ENCODE results near the gene CCR6. TPM values are rescaled to one million over a fixed set of nuclear protein-coding genes. Genes with fewer than 3 reads are reported as not detected.

Gene CCR6
- total RNA-seq, 1 donor from 2014 or later: not detected

DNA sequence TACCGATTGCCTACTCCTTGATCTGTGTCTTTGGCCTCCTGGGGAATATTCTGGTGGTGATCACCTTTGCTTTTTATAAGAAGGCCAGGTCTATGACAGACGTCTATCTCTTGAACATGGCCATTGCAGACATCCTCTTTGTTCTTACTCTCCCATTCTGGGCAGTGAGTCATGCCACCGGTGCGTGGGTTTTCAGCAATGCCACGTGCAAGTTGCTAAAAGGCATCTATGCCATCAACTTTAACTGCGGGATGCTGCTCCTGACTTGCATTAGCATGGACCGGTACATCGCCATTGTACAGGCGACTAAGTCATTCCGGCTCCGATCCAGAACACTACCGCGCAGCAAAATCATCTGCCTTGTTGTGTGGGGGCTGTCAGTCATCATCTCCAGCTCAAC lies 13.5 kb downstream of the CCR6 start:
- Mint-ChIP-seq H3K9me3 (no peaks in the 10 kb centered on the region), H3K27ac (no peak overlapping the region)
- TF ChIP-seq, protein P1, sequence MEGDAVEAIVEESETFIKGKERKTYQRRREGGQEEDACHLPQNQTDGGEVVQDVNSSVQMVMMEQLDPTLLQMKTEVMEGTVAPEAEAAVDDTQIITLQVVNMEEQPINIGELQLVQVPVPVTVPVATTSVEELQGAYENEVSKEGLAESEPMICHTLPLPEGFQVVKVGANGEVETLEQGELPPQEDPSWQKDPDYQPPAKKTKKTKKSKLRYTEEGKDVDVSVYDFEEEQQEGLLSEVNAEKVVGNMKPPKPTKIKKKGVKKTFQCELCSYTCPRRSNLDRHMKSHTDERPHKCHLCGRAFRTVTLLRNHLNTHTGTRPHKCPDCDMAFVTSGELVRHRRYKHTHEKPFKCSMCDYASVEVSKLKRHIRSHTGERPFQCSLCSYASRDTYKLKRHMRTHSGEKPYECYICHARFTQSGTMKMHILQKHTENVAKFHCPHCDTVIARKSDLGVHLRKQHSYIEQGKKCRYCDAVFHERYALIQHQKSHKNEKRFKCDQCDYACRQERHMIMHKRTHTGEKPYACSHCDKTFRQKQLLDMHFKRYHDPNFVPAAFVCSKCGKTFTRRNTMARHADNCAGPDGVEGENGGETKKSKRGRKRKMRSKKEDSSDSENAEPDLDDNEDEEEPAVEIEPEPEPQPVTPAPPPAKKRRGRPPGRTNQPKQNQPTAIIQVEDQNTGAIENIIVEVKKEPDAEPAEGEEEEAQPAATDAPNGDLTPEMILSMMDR (conservative IDR thresholded peaks at IDR 0.05): no peak

DNA sequence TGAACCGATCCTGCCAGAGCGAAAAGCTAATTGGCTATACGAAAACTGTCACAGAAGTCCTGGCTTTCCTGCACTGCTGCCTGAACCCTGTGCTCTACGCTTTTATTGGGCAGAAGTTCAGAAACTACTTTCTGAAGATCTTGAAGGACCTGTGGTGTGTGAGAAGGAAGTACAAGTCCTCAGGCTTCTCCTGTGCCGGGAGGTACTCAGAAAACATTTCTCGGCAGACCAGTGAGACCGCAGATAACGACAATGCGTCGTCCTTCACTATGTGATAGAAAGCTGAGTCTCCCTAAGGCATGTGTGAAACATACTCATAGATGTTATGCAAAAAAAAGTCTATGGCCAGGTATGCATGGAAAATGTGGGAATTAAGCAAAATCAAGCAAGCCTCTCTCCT lies 14.2 kb downstream of the CCR6 start:
- Mint-ChIP-seq H3K4me1 (ENCODE audit: unreplicated experiment) (peaks cover 24% of the 10 kb centered on the region), H3K4me3 (no peak overlapping the region), H3K9me3 (no peaks in the 10 kb centered on the region), H3K27ac (no peak overlapping the region), H3K36me3 (no peaks in the 10 kb centered on the region), H3K27me3 (peaks cover 17% of the 10 kb centered on the region)
- TF ChIP-seq, protein P1 (conservative IDR thresholded peaks at IDR 0.05): no peak
- DNase-seq (ENCODE audit: extremely low spot score, unreplicated experiment): no peak

More for the DNA sequence above, 13.5 kb downstream of the CCR6 start:
- peaks cover 13% of the 10 kb centered on the region for H3K27me3 Mint-ChIP-seq
- H3K4me3 Mint-ChIP-seq: no peak overlapping the region
- H3K36me3 Mint-ChIP-seq: no peaks in the 10 kb centered on the region
- peaks cover 21% of the 10 kb centered on the region for H3K4me1 Mint-ChIP-seq (ENCODE audit: unreplicated experiment)
- no peak for DNase-seq (ENCODE audit: extremely low spot score, unreplicated experiment)

DNA sequence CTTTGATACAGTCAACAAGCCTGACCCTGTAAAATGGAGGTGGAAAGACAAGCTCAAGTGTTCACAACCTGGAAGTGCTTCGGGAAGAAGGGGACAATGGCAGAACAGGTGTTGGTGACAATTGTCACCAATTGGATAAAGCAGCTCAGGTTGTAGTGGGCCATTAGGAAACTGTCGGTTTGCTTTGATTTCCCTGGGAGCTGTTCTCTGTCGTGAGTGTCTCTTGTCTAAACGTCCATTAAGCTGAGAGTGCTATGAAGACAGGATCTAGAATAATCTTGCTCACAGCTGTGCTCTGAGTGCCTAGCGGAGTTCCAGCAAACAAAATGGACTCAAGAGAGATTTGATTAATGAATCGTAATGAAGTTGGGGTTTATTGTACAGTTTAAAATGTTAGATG lies 15.0 kb downstream of the CCR6 start:
- TF ChIP-seq, protein P1 (conservative IDR thresholded peaks at IDR 0.05): no peak
- DNase-seq (ENCODE audit: extremely low spot score, unreplicated experiment): no peak
- Mint-ChIP-seq H3K27me3 (peaks cover 20% of the 10 kb centered on the region), H3K27ac (no peak overlapping the region), H3K4me3 (no peak overlapping the region), H3K4me1 (ENCODE audit: unreplicated experiment) (peaks cover 24% of the 10 kb centered on the region), H3K36me3 (no peaks in the 10 kb centered on the region), H3K9me3 (no peaks in the 10 kb centered on the region)

DNA sequence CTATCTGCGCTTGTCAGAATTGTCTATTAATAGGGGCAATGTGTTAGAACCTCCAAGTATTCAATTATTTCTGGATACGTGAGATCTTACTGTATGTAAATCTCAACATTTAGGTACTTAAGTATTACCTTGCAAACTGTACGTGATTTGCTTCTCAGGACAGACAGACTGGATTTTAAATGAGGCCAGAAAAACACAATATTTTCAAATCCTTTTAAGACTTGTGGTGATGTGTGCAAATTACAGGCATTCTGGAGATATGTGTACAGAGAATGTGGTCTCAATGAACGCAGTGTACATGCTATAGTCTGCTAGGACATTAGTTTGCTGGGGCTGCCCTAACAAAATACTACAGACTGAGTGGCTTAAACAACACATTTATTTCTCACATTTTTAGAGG lies 16.9 kb downstream of the CCR6 start:
- no peak overlapping the region for H3K27ac Mint-ChIP-seq
- H3K9me3 Mint-ChIP-seq: peaks cover 4% of the 10 kb centered on the region
- DNase-seq (ENCODE audit: extremely low spot score, unreplicated experiment): no peak
- peaks cover 24% of the 10 kb centered on the region for H3K4me1 Mint-ChIP-seq (ENCODE audit: unreplicated experiment)
- H3K36me3 Mint-ChIP-seq: no peaks in the 10 kb centered on the region
- H3K4me3 Mint-ChIP-seq: no peak overlapping the region
- H3K27me3 Mint-ChIP-seq: peaks cover 30% of the 10 kb centered on the region
- TF ChIP-seq, protein P1 (conservative IDR thresholded peaks at IDR 0.05): peak; percentile 52

DNA sequence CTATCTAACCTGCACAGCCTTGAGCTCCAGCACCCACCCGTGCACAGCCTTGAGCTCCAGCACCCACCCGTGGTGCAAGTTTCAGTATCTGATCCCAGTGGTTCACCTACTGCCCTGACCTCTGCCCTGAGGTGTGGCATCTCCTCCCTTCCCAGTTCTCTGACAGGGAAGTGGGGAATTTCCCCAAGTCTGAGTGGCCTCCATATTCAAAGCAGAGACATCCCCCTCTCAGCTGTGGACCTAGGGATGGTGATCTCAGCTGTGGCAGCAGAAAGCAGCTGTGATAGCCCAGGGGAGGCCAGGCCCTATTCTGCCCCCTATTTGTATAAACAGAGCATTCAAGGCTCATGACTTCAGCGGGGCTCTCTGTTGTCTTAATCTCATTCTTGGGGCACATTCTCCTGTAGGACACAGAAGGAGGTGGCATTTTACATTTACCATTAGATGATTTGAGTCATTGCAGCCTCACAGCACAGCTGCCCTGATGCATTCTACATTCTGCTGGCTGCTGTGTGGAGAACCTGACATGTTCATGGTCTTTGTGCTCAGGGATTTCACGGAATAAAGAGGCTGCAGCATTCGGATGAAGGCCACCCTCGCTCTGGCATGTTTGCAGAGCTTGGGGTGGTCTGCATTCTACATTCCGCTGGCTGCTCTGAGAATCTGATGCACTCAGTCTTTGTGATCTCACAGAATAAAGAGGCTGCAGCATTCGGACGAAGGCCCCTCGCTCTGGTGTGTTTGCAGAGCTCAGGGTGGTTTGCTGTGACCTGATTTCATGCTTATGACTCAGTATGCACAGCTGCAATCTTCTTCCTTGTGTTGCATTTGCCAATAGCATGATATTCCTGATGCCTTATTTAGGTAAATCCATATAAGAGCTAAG lies 17.9 kb downstream of the CCR6 start:
- Mint-ChIP-seq H3K9me3 (peaks cover 6% of the 10 kb centered on the region), H3K4me1 (ENCODE audit: unreplicated experiment) (peaks cover 24% of the 10 kb centered on the region), H3K4me3 (no peak overlapping the region), H3K27ac (no peak overlapping the region), H3K36me3 (no peaks in the 10 kb centered on the region), H3K27me3 (peaks cover 36% of the 10 kb centered on the region)
- TF ChIP-seq, protein P1 (conservative IDR thresholded peaks at IDR 0.05): no peak
- no peak for DNase-seq (ENCODE audit: extremely low spot score, unreplicated experiment)
